ENCODE measurements around the gene EIF2B5. TPM values are rescaled to one million over a fixed set of nuclear protein-coding genes. Genes with fewer than 3 reads are reported as not detected.

EIF2B5 gene
- polyA plus RNA-seq, 1 donor (not counting 4 experiments of a cell fraction or from before 2014, with no cell fraction given) = 37.9 TPM

GRCh38 chr3:184135911-184136260, 728 bp downstream of the EIF2B5 start:
- H2AFZ ChIP-seq (ENCODE audit: control insufficient read depth, low read length) = peak overlapping the region; percentile 78
- H3K27me3 ChIP-seq (ENCODE audit: control insufficient read depth, extremely low read depth, insufficient read depth, low read length) = no peaks in the 10 kb centered on the region
- no peaks in the 10 kb centered on the region for H3K9me3 ChIP-seq (ENCODE audit: control insufficient read depth, low read depth, low read length)
- H3K4me3 ChIP-seq (ENCODE audit: control insufficient read depth in 2 of 3, extremely low read depth in 1 of 3, insufficient read depth in 2 of 3, low read depth in 1 of 3, low read length in 3 of 3) = peak overlapping the region; percentile 63 to 99 (median 97)
- no peaks in the 10 kb centered on the region for H3K9me1 ChIP-seq (ENCODE audit: control insufficient read depth, extremely low read depth, insufficient read depth, low read length)
- FAIRE-seq (no peak), DNase-seq (ENCODE audit: low read depth, low spot score) (no peak)
- dilution Hi-C loops (cut with MboI; ENCODE audit: extremely low pct_ligation_motif_present, low sequenced_read_pairs) = no loop called here
- peaks cover 5 to 10% of the 10 kb centered on the region in 2 experiments for H3K36me3 ChIP-seq (ENCODE audit: control insufficient read depth in 2 of 2, extremely low read depth in 1 of 2, insufficient read depth in 2 of 2, low read length in 2 of 2)
- TF ChIP-seq EZH2 (IDR thresholded peaks at IDR 0.05; ENCODE audit: low read length) = no peak
- no peak for TF ChIP-seq CTCF (optimal IDR thresholded peaks at IDR 0.05 in 1 of 3, IDR thresholded peaks at IDR 0.05 in 1 of 3, conservative IDR thresholded peaks at IDR 0.05 in 1 of 3; ENCODE audit: extremely low read depth in 1 of 3, insufficient read depth in 2 of 3, low read length in 3 of 3)
- peak overlapping the region; percentile 98 for H3K4me2 ChIP-seq (ENCODE audit: control insufficient read depth, extremely low read depth, insufficient read depth, low read depth, low read length)
- peak overlapping the region; percentile 91 for H3K9ac ChIP-seq (ENCODE audit: control insufficient read depth, extremely low read depth, insufficient read depth, low read length)
- peak overlapping the region; percentile 76 for H3K27ac ChIP-seq (ENCODE audit: control insufficient read depth, insufficient read depth, low read length)
- peaks cover 17% of the 10 kb centered on the region for H3K4me1 ChIP-seq (ENCODE audit: control insufficient read depth, extremely low read depth, insufficient read depth, low read length)
- H4K20me1 ChIP-seq (ENCODE audit: control insufficient read depth, extremely low read depth, insufficient read depth, low read length) = no peaks in the 10 kb centered on the region
- H3K79me2 ChIP-seq (ENCODE audit: control insufficient read depth, insufficient read depth, low read length) = peaks cover 37% of the 10 kb centered on the region

DNA sequence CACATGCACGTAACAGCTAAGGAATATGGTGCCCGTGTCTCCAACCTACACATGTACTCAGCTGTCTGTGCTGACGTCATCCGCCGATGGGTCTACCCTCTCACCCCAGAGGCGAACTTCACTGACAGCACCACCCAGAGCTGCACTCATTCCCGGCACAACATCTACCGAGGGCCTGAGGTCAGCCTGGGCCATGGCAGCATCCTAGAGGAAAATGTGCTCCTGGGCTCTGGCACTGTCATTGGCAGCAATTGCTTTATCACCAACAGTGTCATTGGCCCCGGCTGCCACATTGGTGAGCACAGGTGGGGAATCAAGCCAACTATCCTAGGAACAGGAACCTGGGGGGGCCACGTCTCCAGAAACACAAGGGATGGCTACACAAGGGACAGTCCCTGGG, 5.3 kb downstream of the EIF2B5 start:
- Histone ChIP-seq H3K4me3 (ENCODE audit: control insufficient read depth in 2 of 3, extremely low read depth in 1 of 3, insufficient read depth in 2 of 3, low read depth in 1 of 3, low read length in 3 of 3) (no peak overlapping the region), H4K20me1 (ENCODE audit: control insufficient read depth, extremely low read depth, insufficient read depth, low read length) (peaks cover 7% of the 10 kb centered on the region), H3K9me3 (ENCODE audit: control insufficient read depth, low read depth, low read length) (no peaks in the 10 kb centered on the region), H3K79me2 (ENCODE audit: control insufficient read depth, insufficient read depth, low read length) (peaks cover 31% of the 10 kb centered on the region), H3K9me1 (ENCODE audit: control insufficient read depth, extremely low read depth, insufficient read depth, low read length) (no peaks in the 10 kb centered on the region), H3K27ac (ENCODE audit: control insufficient read depth, insufficient read depth, low read length) (no peak overlapping the region), H3K4me2 (ENCODE audit: control insufficient read depth, extremely low read depth, insufficient read depth, low read depth, low read length) (no peak overlapping the region), H3K36me3 (ENCODE audit: control insufficient read depth in 2 of 2, extremely low read depth in 1 of 2, insufficient read depth in 2 of 2, low read length in 2 of 2) (peaks cover 41 to 44% of the 10 kb centered on the region in 2 experiments), H2AFZ (ENCODE audit: control insufficient read depth, low read length) (no peak overlapping the region), H3K4me1 (ENCODE audit: control insufficient read depth, extremely low read depth, insufficient read depth, low read length) (peaks cover 15% of the 10 kb centered on the region), H3K9ac (ENCODE audit: control insufficient read depth, extremely low read depth, insufficient read depth, low read length) (no peak overlapping the region), H3K27me3 (ENCODE audit: control insufficient read depth, extremely low read depth, insufficient read depth, low read length) (no peaks in the 10 kb centered on the region)
- dilution Hi-C loops (cut with MboI; ENCODE audit: extremely low pct_ligation_motif_present, low sequenced_read_pairs) = no loop called here
- FAIRE-seq (no peak), DNase-seq (ENCODE audit: low read depth, low spot score) (no peak)
- TF ChIP-seq CTCF (optimal IDR thresholded peaks at IDR 0.05 in 1 of 3, IDR thresholded peaks at IDR 0.05 in 1 of 3, conservative IDR thresholded peaks at IDR 0.05 in 1 of 3; ENCODE audit: extremely low read depth in 1 of 3, insufficient read depth in 2 of 3, low read length in 3 of 3) = no peak
- TF ChIP-seq EZH2 (IDR thresholded peaks at IDR 0.05; ENCODE audit: low read length) = no peak
